Raji (cell line): ENCODE results near the gene KIF1A.

ENCODE experiments used
- POLR2A ChIP-seq: IDR thresholded peaks from 2 replicates; pipeline ENCODE4 v1.6.1; 2011; ENCODE audit warnings: low read depth, low read length, control low read depth; ENCODE audit not compliant: insufficient read depth

KIF1A gene

DNA sequence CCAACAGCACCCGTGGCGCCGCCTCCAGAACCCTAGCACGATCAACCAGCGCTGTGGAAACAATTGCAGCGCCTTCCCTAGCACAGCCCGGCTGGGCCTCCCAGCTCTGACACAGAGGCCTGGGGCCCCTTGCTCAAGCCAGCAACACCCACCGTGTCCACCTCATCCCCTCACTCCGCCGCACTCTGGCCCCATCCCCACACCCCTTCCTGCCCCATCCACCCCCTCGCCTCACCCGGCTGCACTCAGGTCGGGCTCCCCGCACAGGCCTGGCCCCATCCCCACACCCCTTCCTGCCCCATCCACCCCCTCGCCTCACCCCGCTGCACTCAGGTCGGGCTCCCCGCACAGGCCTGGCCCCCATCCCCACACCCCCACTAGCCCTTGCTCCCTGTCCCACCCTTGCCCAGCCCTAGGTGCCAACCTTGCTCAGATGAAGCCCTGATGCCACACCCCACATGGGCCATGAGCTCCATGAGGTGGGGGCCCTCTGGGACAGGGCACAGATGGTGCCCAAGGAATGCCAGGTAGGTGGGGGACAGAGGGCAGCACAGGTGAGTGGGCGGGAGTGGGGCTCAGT, 28.7 kb downstream of the KIF1A start:
- TF ChIP-seq POLR2A = no peak

DNA sequence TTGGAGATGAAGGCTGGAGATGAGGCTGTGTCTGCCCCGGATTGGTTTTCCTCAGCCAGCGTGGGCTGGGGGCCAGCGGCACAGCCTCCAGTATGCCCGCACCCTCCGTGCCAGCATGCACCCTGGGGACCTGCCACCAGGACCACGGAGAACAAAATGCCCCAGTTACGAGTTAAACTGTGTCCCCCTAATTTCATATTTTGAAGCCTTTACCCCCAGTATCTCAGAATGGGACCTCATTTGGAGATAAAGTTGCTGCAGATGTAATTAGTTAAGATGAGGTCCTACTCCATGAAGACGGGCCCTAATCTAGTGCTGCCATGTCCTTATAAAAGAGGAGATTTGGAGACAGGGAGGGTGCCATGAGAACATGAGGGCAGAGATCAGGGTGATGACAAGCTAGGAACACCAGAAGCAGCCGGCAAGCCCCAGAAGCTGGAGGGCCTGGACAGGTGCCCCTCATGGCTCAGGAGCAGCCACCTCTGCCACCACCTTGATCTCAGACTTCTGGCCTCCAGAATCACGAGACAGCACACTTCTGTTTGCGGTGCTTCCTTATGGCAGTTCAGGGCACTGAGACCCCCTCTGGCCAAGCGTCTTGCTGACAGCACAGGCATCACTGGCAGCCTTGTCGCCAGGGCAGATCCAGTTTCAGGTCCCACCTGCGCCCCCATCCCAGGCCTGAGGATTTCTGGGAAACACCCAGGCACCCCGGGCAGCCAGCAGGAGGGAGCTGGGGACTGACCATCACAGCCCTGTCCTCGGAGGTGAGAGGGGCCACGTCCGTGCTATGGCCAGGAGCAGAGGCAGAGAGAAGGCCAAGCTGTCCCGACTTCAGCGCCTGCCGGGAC, 29.4 kb downstream of the KIF1A start:
- TF ChIP-seq POLR2A = no peak

DNA sequence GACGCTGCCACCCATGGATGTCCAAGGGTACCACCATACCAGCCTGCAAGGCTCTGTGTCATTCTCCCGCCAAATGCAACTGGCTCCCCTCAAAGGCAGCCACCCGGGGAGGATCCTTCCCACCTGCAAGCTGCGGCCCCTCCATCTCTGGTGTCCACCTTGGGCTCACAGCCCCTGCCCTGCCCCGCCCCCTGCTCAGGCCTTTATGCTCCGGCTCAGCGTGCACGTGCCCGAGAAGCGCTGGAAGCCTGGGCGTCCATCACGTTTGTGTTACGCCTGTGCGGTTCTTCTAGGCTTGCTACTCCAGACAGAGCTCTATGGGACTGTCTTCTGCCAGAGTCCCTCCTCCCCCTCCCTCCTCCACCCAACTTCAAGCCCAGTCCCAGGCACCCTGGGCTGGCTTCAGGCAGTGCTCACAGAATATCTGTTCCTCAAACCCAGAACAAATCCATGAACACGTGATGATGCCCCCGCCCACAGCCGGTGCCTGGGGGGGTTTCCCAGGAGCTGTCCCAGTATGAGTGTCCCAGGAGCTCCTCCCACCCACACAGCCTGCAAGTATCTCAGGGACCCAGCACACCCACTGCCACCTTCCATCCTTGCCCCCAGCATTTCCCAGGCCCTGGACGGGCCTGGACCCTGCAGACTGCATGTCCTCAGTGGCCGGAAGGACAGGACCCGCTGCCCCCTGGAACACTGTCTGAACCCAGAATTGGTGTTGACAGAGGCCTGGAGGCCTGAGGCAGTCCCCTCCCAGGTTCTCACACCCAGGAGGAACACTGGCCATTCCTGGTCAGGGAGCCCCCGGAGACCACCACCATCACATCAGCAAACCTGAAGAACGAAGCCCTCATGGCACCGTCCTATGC, 30.3 kb downstream of the KIF1A start:
- no peak for TF ChIP-seq POLR2A

DNA sequence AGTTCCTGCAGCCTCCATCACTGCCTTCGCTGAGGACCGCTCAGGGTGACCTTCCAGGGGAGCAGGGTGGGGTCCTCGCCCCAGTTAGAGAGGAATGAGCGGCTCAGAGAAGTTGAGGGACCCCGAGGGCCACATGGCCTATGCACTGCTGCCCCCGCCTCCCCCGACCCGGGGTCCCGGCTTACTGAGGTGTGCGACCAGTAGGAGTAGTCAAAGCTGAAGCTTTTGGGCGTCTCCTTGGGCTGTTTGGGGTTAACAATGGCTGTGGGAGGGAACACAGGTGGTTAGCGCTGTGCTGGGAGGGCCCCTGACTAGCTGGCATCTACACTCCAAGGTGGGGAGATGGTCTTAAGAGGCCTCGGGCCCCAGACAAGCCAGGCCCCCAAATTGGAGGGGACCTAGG, 31.0 kb downstream of the KIF1A start:
- TF ChIP-seq POLR2A = no peak

DNA sequence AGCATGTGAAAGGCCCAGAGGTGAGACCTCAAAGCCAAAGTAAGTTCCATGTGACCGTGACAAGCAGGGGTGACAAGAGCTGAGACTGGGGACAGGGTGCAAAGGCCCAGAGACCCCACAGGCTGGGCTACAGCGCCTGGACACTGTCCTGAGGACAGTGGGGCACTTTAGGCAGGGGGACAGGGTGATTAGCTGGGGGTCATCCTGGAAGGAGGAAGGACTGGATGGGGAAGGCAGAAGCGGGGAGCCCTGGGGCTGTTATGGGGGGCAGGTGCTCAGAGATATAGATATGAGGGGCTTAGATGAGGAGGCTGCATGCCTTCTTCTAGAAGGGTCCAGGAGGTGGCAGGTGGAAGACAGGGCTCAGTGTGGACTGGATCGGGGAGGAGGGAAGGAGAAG, 31.5 kb downstream of the KIF1A start:
- TF ChIP-seq POLR2A = no peak

DNA sequence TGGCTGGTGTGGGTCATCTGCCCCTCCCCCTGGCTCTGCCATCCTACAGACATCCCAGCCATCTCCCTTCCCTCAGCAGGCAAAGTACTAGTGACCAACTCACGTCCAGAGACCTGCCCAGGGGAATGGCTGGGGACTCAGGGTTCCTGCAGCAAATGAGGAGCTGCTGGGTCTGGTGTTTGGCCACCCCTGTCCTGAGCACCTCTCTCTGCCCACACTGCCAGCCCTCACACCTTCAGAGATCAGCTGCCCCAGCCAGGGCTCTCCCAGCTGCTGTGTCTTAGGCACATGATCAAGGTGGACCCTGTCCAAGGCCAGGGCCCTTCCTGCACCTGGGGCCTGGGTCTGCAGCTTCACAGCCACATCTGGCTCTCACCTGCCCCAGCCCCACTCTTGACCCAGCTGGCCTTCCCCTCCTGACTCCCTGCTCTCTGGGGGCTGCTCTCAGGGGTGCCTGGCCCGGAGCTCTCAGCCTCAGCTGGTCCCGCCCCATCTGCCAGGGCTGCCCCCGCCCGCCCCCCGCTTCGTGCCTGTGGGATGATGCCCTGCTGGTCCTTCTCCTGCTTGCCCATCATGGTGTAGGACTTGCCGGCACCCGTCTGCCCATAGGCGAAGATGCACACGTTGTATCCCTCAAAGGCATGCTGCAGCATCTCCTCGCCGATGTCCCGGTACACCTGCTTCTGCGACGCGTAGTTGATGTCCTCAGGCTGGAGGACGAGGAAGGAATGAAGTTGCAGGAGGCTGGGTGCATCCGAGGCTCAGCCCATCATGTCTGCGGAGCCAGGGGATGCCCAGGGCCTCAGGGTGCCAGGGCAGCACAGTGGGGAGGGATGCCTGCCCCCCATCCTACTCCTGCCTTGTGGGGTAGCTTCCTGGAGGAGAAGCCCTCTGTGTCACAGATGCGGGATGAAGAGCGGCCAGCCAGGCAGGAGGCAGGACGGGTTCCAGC, 32.2 kb downstream of the KIF1A start:
- no peak for TF ChIP-seq POLR2A

DNA sequence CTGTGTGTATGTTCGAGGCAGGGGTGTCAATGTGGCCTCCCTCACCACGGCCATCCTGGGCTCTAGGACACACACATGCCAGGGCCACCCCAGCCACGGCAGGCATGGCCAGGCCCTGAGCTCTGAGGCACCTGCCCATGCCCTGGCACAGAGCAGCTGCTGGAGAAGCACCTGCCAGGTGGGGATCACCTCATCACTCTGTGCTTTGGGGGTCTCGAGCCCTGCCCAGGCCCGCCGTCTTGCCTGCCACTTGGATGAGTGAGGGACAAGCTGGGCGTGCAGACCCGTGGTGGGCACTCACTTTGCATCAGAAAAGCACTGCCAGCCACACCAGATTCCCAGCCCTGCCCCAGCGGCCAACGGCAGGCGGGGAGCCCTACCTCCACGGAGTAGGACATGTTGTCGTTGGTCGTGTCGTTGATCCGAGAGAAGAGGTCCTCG, 33.1 kb downstream of the KIF1A start:
- no peak for TF ChIP-seq POLR2A

DNA sequence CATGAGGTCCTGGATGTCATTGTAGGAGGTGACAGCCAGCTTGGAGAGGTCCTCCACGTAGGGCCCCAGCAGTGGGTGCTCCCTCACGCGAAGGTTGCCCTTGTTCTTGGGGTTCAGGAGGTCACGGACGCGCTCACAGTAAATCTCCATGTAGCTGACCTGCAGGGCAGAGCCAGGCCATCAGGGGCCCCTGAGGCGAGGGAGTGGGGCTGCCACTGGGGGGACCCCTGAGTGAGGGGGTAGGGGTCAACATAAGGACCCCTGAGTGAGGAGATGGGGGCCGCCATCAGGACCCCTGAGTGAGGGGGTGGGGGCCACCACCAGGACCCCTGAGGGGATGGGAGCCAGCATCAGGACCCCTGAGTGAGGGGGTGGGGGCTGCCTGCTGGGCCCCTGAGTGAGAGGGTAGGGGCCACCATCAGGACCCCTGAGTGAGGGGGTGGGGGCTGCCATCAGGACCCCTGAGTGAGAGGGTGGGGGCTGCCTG, 33.6 kb downstream of the KIF1A start:
- no peak for TF ChIP-seq POLR2A

DNA sequence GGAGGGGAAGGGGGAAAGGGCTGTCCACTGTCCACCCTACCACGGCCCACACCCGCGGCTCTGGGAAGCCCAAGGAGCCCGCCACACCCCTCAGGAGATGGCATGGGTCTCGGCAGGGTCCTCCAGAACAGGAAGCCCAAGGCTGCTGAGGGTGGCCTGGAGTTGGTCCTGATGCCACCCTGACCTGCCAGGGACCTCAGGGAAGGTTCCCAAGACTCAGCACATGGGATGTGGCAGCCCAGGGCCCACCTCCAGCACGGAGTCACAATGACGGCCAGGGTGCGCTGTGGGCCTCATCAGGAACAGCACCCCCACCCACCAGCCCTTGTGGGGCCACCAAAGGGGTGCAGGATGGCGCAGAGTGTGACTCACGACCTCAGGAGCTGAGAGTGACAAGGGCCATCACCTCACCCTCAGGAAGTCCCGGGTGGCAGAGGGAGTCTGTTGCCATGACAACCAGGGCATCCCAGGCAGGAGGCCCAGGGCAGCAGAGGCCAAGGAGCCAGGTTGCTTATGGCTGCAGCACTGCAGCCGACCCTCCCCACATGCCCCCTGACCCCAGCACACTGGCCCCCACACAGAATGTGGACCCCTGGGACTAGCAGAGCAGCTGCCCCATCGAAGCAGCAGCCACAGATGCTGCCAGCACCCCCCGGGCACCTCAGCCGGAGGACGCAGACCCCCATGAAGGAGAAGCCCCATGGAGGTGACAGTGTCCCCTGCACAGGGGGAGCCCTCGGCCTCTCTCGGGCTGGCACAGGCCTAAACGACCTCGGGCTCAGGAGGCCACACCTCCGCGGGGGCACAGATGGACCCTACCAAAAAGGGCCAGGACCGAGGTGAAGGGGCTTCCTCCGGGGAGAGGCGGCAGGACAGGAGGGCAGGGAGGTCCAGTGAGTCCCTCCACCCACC, 34.3 kb downstream of the KIF1A start:
- TF ChIP-seq POLR2A = no peak

DNA sequence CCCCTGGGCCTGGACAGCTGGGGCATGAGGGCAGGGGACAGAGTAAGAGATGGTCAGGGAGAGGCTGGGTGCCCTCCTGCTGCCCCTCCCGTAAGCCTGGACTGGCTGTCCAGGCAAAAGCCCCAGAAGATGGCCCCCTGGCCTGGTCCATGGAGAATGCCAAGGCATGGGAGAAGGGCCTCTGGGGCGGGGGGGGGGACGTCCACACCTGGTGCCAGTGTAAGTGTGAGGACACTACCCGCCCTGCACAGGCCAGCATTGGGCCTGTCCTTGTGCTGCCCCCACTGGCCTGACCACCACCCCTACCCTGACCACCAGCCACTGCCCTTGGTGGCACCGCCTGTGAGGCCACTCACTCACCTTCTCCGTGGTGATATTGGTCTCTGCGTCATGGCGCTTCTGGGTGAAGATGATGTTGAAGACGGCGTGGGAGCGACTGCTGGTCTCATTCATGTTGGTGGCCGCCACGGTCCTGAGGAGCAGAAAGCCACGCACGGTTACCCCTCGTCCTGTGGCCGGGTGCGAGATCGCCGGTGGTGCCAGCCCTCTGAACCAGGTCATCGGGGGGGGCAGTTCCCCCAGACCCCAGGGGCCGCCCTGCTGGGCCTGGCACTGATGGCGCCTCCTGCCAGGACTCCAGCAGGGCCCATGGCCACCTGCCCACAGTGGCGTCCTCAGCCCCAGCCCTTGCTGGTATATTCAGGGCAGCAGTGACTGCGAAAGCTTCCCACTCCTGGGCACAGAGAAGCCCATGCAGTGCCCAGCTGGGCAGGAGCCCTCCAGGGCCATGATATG, 35.2 kb downstream of the KIF1A start:
- TF ChIP-seq POLR2A = no peak

DNA sequence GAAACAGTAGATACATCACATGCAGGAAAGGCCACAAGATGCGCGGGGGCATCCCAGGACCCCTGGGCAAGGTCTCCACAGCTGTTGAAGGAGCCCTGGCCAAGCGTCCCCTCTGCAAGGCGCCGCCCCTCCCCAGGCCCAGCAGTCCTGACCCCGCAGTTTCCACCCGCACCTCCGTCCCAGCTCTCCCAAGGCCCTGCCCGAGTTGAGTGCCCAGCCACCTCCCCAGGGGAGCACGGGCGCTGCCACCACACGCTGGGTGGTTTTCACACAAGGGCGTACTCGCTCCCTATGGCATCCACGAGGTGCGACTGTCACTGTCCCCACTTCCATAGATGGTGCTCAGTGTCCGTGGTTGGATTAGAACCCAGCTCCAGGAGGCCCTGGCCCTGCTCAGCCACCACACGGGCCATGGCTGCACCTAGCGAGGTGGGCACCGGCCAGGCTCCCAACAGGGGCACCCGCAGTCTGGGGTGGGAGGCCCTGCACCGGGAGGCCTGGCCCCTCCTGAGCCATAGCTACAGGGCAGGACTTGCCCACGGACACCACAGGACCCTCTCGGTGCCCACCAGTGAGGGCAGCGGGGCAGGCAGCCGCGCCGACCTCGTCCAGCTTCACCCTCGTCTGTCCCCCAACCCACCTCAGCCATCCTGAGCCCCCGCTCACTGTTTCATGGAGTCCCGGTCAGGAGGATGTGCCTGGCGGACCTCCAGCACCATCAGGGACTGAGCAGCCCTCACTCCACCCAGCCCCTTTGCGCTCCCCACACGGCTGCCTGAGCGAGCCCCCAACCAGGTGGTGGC, 36.0 kb downstream of the KIF1A start:
- no peak for TF ChIP-seq POLR2A
